NOMO-1 treated with dmso at 0.1 percent for 144 hours (cell line): Measurements from ENCODE around the gene TREM1.
A peak's percentile ranks its signal among the peaks of the same experiment; 100 is the strongest.
"Not testable (repeated sequence)": the region's sequence is repeated elsewhere in the genome, so short reads cannot be mapped to it uniquely, and the experiment has no call there.

ENCODE experiments used
- DNase-seq: peaks from one replicate; lab custom pipeline; 2025; ENCODE audit not compliant: unreplicated experiment; lab: John Stamatoyannopoulos, UW

TREM1 gene

DNA sequence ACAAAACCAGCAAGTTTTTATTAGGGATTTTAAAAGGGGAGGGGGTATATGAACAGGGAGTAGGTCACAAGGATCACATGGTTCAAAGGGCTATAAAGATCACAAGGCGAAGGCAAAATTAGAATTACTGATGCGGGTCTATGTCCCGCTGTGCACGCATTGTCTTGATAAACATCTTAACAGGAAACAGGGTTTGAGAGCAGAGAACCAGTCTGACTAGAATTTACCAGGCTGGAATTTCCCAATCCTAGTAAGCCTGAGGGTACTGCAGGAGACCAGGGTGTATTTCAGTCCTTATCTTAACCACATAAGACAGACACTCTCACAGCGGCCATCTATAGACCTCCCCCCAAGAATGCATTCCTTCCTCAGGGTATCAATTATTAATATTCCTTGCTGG, 10.8 kb upstream of the TREM1 start:
- not testable (repeated sequence) for DNase-seq

- no peak for DNase-seq
Observed at GRCh38 chr6:41294214-41294872, 7.9 kb upstream of the TREM1 start.

DNA sequence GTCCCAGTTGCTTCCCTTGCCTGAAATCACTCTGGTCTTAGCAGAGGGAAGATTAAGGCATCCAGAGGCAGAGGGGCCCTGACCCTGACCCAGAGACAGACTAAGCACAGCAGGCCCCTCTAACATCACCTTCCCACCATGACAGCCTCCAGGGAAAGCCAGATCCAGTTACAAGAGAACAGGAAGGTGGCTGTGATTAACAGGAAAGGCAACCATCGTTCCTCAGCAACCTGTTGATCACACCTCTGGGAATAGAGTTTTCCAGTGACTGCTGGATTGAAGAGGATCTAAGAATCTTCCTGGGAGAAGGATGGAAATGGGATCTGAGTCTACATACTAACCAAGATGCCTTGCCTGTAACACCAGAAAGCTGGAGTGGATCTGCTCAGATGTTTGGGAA, 5.2 kb upstream of the TREM1 start:
- no peak for DNase-seq

- DNase-seq: no peak
Observed at GRCh38 chr6:41289815-41290214, 3.3 kb upstream of the TREM1 start.

- no peak for DNase-seq
Observed at GRCh38 chr6:41288754-41289129, 2.3 kb upstream of the TREM1 start.

DNA sequence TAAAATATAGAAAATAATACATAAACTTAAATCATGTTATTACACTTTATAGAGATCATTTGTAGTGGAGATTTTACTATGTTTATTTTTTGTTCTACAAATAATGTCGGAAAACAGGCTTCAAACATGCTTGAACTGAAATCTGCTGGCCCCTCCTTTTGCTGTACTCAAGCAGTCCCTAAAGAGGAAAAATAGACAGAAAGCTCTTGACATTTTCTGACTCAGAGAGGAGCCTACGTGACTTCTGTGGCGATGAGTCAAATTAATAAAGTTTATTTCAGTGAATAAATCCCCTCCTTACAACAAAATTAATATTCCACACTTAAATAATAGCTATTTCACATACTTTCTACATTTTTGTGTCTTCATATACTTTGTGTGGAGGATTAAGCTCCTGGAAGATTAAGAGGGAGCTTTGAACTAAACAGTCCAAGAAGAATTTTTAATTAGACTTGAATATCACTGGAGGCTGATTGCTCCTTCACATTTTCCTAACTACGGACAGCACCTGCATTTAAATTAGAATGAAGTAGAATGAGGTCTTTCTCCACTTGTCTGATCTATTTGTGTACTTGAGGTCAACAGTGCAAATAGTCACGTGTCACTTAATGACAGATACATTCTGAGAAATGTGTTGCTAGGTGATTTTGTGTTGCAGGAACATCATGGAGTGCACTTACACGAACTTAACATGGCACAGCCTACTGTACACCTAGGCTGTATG, 1.7 kb upstream of the TREM1 start:
- no peak for DNase-seq

GRCh38 chr6:41284726-41285125, 1.8 kb downstream of the TREM1 start:
- no peak for DNase-seq

DNA sequence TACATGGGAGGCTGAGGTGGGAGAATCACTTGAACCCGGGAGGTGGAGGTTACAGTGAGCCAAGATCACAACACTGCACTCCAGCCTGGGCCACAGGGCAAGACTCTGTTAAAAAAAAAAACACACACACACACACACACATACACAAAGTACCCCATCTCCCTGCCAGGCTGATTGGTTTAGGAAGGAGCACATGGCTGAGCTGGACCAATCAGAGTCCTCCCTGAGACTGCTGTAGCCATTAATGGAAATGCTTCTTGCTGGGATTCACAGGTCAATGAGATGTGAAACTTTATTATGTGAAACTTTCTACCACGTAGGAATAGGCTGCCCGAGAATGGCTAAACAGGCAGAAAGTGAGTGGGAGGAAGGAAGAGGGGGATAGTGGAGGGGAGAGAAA, 2.9 kb downstream of the TREM1 start:
- no peak for DNase-seq

DNA sequence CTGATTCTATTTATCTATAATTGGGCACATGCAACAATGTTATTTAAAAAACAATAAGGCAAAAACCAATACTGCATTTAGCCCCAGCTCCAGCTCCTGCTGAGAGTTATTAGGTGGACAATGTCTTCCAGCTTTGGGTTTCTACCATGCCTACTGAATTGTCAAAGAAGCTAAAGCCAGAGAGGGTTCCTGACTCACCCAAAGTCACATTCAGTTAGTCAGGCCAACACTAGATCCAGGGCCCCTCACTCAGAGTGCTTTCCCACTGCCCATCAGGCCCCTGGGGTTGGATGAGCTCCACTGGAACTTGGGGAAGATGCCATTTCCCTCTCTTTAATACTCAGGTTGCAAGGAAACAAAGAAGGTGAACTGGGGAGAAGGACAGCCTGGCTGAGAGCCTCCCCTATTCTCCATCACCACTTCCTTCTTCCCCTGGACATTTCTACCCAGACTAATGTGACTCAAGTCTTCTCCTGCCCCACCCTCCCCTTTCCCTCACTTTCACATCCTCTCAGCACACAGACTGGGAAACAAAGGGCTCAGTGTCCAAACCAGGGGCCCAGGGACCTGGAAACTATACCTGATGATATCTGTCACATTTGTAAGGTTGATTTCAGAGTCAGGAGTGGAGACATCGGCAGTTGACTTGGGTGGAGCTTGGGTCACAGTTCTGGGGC, 6.0 kb downstream of the TREM1 start:
- DNase-seq: peak; percentile 30

DNA sequence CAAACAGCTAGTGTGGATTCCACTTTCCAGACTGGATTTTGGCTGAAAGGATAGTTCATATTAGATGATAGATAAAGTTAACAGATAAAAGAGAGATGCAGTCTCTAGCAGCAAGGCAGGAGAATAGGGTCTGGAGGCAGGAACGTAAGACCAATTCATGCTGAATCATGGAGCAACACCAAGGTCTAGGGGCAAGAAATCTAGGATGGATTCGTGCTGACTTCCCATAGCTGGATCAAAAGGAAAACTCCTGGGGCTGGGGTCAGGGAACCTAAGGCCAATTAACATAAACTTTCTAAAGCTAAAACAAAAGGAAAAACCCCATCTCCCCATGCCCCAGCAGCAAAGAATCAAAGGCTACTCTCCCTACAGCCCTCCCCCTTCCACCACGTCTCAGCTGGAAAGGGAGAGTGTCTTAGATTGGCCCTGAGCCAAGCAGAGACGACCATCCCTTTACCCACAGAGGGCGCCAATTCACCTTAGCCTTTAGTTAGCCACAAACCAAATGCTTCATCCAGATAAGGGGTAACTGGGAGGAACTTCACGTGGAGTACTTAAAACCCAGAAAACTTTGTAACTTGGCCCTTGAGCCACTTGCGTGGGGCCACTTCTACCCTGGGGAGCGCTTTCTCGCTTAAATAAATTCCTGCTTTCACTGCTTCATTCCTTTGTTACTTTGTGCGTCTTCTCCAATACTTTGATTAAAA, 7.6 kb downstream of the TREM1 start:
- DNase-seq: peak; percentile 40

- no peak for DNase-seq
Observed at GRCh38 chr6:41277605-41278004, 8.9 kb downstream of the TREM1 start.

GRCh38 chr6:41275489-41275888, 11.0 kb downstream of the TREM1 start:
- DNase-seq: no peak

GRCh38 chr6:41274256-41274655, 12.2 kb downstream of the TREM1 start:
- DNase-seq: no peak

DNA sequence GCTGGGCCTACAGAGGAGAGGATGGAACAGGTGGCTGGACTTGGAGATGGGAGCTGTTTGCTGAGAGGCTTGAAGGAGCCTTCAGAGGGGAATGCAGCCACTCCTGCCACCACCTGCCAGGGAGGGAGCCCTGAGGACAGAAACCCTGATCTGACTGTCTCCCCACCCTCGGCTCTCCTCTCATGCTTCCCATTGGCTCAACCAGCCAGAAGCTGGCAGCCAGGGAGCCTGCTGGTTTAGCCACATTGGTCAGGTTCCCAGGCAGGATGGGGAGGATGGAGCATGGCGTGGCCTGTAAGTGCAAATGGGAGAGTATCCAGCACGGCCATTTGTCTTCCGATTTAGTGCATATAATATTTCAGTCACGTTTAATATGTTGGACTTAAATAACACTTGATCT, 12.8 kb downstream of the TREM1 start:
- no peak for DNase-seq

- no peak for DNase-seq
Observed at GRCh38 chr6:41272591-41273240, 13.8 kb downstream of the TREM1 start.

DNA sequence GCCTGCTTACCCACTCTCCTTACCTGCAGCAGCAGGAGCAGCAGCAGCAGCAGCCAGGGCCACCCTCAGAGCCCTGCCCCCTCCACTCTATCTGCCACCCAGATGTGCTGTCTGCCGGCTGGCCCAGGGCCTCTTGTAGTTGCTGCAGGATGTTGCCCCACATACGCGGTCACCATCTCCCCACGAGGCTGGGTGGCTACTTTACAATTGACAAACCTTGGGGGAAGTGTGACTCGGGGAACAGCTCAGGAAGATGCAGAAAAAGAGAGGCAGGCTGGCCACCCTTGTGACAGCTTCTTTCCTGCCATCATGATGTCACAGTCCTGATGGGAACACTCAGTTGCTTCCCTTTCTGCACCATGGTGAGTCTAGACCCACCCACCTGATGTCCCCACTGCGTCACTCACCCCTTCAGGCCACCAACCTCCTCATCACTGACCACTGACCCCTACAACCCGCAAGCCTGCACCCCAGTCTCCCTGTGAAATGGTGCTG, 14.5 kb downstream of the TREM1 start:
- DNase-seq: peak; percentile 90

DNA sequence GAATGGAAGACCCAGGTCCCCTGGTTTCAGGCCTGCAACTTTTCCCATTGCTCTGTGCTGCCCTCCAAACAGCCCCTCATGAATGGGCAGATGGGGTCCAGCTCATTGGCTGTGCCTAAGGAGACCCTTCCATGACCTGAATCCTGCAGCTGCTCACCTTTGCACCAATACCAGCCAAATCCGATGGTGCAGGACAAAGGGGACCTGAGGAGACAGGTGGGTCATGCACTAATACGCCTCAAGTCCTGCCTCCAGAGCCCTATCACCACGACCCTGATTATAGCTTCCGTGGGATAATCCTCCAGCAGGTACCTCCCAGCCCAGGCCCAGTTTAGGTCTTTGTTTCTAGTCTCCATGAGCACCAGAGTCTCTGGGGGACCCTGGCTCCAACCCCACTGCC, 16.8 kb downstream of the TREM1 start:
- no peak for DNase-seq

DNA sequence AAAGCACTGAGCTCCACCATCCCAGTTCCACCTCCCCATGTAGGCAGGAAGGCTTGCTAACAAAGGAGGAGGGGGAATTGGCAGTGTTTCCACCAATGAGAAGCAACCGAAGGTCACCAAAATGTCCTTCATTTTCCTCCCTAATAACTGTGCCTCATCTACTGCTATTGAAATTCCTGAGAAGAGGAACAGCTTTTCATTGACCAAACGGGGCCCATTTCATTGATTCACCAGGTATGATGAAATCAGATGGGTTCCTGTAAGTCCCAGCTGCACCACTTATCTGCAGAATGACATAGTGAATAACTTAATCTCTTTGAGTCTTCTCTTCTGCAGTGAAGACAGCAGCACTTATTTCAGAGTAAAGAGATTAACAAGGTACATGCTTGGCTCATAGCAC, 17.3 kb downstream of the TREM1 start:
- no peak for DNase-seq

- DNase-seq: no peak
Observed at GRCh38 chr6:41268478-41268877, 18.0 kb downstream of the TREM1 start.

DNA sequence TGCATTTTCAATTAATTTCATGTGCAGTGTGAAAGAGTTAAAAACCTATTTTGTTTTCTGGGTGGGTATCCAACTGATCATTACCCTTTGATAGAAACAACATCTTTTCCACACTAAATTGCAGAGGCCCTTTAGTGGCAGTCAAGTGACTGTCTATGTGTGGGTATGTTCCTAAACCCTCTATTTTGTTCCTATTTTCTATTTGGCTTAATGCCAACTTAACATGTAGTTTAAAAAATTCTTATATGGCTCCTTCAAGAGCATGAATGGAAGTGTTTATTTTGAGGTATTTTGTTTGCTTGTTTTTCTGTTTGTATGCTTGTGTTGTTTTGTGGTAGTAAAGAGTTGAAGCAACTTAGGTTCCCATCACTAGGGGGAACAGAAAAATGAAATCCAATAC, 19.9 kb downstream of the TREM1 start:
- no peak for DNase-seq

DNA sequence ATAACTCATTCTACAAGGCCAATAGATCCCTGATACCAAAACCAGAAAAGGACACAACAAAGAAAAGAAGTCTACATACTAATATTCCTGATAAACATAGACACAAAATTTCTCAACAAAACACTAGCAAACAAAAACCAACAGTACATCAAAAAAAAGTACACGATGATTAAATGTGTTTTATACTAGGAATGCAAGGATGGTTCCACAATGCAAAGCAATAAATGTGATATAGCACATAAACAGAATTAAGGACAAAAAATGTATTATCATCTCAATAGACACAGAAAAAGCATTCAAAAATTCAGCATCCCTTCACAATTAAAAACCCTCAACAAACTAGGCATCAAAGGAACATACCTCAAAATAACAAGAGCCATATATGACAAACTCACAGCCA, 23.2 kb downstream of the TREM1 start:
- no peak for DNase-seq
